ENCODE results near the gene TDRD12.

DNA sequence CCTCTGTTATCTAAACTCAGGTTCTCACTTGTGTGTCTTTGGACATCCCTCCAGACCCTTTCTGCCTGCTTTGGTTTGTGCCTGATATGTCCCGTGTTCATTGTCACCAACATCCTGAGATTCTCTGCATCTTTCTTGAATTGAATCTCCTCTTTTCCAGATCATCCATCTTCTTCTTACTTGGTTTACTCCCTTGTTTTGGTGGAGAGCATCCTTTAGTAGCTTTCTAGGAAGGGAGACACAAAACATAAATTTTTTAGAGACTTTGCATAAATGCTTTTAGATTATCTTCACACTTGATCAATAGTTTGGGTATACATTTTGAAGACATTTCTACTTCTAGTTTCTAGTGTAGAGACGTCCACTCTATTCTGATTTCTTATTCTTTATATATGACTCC, 61.7 kb downstream of the TDRD12 start:
- TF ChIP-seq, protein P1, sequence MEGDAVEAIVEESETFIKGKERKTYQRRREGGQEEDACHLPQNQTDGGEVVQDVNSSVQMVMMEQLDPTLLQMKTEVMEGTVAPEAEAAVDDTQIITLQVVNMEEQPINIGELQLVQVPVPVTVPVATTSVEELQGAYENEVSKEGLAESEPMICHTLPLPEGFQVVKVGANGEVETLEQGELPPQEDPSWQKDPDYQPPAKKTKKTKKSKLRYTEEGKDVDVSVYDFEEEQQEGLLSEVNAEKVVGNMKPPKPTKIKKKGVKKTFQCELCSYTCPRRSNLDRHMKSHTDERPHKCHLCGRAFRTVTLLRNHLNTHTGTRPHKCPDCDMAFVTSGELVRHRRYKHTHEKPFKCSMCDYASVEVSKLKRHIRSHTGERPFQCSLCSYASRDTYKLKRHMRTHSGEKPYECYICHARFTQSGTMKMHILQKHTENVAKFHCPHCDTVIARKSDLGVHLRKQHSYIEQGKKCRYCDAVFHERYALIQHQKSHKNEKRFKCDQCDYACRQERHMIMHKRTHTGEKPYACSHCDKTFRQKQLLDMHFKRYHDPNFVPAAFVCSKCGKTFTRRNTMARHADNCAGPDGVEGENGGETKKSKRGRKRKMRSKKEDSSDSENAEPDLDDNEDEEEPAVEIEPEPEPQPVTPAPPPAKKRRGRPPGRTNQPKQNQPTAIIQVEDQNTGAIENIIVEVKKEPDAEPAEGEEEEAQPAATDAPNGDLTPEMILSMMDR (conservative IDR thresholded peaks at IDR 0.05 in 1 of 2, IDR thresholded peaks at IDR 0.05 in 1 of 2; ENCODE audit: low read depth in 1 of 2, low read length in 2 of 2): no peak
- TF ChIP-seq EZH2 (IDR thresholded peaks at IDR 0.05; ENCODE audit: low read length, missing control alignments): no peak

Data from fibroblast of lung (primary cell).